RWPE1 (cell line): ENCODE data around the gene ETV4.
A peak's percentile ranks its signal among the peaks of the same experiment; 100 is the strongest.

Experiments used
- CTCF ChIA-PET: fragments of 350-600 bp; sonication (Branson Sonifier 250); formaldehyde crosslinking; extraction: SDS; loops from one replicate; lab custom pipeline; 2021; lab: Yijun Ruan, JAX
- POLR2A ChIA-PET: fragments of 400-600 bp; formaldehyde crosslinking; extraction: SDS; loops from one replicate; lab custom pipeline; 2020; ENCODE audit warnings: antibody characterized with exemption; ENCODE audit not compliant: low non-redundant PET; lab: Yijun Ruan, JAX
- DNase-seq: peaks from one replicate; pipeline ENCODE4 v3.0.0; 2012; ENCODE audit warnings: low spot score
- H3K27ac ChIP-seq: fragments of 450-650 bp; 2 replicates; pipeline ENCODE4 v1.5.1; 2017
- TF ChIP-seq, protein P1 (sequence below): fragments of 450-650 bp; conservative IDR thresholded peaks from 2 replicates; pipeline ENCODE4 v1.5.1; 2017; ENCODE audit warnings: low read depth, mild to moderate bottlenecking

ETV4 gene

DNA sequence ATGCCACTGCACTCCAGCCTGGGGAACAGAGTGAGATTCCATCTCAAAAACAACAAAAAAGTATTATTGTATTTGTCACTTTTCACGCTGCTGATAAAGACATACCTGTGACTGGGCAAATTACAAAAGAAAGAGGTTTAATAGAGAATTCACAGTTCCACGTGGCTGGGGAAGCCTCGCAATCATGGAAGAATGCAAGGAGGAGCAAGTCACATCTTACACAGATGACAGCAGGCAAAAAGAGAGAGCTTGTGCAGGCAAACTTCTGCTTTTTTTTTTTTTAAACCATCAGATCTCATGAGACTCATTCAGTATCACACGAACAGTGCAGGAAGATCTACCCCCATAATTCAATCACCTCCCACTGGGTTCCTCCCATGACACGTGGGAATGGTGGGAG lies 41.5 kb upstream of the ETV4 start:
- no peak overlapping the region for H3K27ac ChIP-seq
- CTCF ChIA-PET, result no interaction called here
- TF ChIP-seq, protein P1, sequence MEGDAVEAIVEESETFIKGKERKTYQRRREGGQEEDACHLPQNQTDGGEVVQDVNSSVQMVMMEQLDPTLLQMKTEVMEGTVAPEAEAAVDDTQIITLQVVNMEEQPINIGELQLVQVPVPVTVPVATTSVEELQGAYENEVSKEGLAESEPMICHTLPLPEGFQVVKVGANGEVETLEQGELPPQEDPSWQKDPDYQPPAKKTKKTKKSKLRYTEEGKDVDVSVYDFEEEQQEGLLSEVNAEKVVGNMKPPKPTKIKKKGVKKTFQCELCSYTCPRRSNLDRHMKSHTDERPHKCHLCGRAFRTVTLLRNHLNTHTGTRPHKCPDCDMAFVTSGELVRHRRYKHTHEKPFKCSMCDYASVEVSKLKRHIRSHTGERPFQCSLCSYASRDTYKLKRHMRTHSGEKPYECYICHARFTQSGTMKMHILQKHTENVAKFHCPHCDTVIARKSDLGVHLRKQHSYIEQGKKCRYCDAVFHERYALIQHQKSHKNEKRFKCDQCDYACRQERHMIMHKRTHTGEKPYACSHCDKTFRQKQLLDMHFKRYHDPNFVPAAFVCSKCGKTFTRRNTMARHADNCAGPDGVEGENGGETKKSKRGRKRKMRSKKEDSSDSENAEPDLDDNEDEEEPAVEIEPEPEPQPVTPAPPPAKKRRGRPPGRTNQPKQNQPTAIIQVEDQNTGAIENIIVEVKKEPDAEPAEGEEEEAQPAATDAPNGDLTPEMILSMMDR, result no peak
- no peak for DNase-seq
- POLR2A ChIA-PET, result no interaction called here

DNA sequence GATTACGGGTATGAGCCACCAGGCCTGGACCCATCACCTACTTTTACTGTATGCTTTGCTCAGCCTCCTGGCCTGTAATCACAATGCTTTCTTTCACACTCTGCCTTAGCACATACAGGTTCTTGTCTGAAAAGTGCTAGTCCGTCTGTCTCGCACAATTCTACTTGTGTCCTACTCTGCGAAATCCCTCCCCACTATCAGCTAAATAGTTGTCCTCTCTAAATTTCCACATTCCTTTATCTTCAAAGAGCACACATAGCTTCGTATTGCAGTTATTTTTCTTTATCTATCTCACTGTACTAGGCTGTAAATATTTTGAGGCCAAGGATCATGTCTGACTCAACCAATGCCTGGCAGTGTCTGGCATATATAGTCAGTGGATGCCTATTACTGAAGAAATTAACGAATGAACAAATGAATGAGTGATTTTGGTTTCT lies 38.5 kb upstream of the ETV4 start:
- ChIA-PET POLR2A (interaction anchor here (0.7 kb wide), 1 partner anchor 100 kb away, joined by 12 read pairs; no protein-coding TSS in a partner anchor), CTCF (interaction anchor here (1.1 kb wide), 1 partner anchor 89 kb away, joined by 8 read pairs; no protein-coding TSS in a partner anchor)
- H3K27ac ChIP-seq, result no peak overlapping the region
- TF ChIP-seq, protein P1, result no peak
- DNase-seq, result no peak

DNA sequence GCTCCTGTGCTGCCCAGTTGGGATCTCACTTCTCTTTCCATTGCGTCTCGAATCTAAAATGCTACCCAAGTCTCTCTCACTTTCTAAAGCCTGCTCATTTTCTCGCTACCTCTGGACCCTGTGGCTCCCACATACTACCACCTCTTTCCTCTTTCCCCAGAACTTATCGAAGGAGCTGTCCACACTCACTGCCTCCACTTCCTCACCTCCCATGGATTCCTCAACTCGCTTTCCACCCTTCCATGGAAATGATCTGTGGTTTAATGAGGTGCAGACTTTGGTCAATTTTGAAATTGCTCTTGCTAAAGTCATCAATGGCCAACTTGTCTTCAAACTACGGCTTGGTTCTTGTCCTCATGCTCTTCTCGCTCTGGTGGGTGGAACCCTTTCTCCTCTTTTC lies 37.2 kb upstream of the ETV4 start:
- no peak overlapping the region for H3K27ac ChIP-seq
- ChIA-PET POLR2A (interaction anchor here (0.8 kb wide), 1 partner anchor 51 kb away, joined by 3 read pairs; no protein-coding TSS in a partner anchor), CTCF (interaction anchor here (1.1 kb wide), 1 partner anchor 90 kb away, joined by 8 read pairs; no protein-coding TSS in a partner anchor)
- DNase-seq, result no peak
- TF ChIP-seq, protein P1, result no peak

DNA sequence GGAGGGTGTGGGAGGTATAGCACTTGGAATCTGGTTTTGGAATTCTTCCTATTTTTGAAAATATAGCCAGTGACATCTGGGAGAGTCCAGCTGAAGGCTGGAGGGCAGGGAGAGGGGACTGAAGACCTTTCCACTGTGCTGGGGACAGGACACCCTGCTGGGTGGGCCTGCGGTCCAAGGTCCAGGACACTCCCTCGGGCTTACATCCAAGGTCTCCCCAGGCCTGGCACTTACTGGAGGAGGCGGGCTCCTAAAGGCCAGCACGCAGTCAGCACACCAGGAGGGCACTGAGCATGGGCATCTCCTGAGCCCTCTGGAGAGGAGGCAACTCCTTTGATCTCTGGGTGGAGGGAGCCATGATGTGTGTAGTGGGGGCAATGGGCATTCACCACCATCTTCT lies 35.5 kb upstream of the ETV4 start:
- no peak for DNase-seq
- no peak overlapping the region for H3K27ac ChIP-seq
- TF ChIP-seq, protein P1, result no peak
- ChIA-PET POLR2A (no interaction called here), CTCF (no interaction called here)

DNA sequence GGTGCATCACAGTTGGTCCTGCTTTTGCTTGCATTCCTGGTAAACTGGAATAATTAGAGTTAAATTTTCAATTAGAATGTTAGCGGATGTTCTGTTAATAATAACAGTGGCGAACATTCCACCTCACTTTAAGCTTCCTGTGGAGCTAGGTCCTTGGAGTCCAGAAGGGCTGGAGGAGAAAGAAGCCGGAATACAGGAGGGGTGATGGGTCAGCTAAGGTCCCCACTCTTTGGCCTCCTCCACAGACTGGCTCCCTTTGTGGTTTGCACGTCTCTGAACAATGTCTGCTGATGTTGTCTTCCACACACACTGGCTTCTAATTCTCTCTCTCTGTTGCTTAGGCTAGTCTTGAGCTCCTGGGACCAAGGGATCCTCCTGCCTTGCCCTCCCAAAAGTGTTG lies 35.0 kb upstream of the ETV4 start:
- ChIA-PET CTCF (interaction anchor here (0.6 to 8.7 kb wide), 2 partner anchors 91 to 96 kb away, joined by 3 to 141 read pairs; no protein-coding TSS in a partner anchor), POLR2A (no interaction called here)
- H3K27ac ChIP-seq, result no peak overlapping the region
- DNase-seq, result no peak
- TF ChIP-seq, protein P1, result no peak

DNA sequence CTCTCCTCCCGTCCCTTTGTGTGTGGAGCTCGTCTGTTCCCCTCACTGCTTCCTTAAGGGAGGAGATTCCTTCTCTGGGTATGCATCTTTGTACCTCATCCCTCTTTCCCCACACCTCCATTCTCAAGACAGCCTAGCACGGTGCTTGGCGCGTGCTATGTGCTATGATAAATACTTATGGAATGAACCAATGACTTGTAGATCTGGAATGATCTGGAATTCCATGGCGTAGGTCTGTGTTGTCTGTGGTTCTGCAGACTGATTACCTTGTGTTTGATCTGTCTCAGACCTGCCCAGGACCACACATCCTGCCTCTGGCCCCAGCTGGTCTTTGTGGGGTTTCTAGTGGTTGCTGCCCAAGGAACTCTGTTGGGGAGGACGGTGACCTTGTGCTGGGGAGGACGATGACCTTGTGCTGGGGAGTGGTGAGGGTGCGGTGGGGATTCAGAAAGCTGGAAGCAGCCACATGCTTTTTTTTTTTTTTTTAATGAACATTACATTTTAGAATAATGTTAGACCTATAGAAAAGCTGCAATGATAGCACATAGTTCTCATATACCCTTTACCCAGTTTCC lies 33.5 kb upstream of the ETV4 start:
- peak overlapping the region; percentile 66 for H3K27ac ChIP-seq
- CTCF ChIA-PET, result interaction anchor here (8.7 kb wide), 1 partner anchor 92 kb away, joined by 141 read pairs; no protein-coding TSS in a partner anchor
- TF ChIP-seq, protein P1, result no peak
- peak; percentile 75 for DNase-seq
- POLR2A ChIA-PET, result no interaction called here
